NCI-H446 treated with DMSO at 0.1 percent for 48 hours (cell line): Measurements from ENCODE around the gene DBT.
"Not testable (repeated sequence)": the region's sequence is repeated elsewhere in the genome, so short reads cannot be mapped to it uniquely, and the experiment has no call there.

Experiments used
- DNase-seq: peaks from one replicate; lab custom pipeline; 2025; lab: John Stamatoyannopoulos, UW

The DBT gene

DNA sequence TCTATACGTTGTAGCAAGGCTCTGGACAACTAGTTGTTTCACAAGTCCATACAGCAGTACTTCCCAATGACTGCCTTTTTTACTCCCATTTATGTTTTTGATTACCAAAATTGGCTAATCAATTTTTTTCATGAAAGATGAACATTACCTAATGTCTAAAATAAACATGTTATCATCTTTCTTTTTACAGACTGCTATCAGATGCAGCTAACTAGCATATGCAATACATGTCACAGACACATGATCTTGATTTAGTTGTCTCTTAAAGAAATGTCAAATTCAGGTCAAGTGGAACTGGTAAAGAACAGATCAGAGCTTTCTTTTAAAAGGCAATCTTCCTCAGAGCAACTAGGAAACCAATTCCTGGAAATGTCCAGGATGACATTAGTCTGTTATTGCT lies 630 bp upstream of the DBT start:
- DNase-seq = no peak

- no peak for DNase-seq
Observed at GRCh38 chr1:100249155-100249536, 488 bp downstream of the DBT start.

- no peak for DNase-seq
Observed at GRCh38 chr1:100246738-100247137, 2.9 kb downstream of the DBT start.

- no peak for DNase-seq
Observed at GRCh38 chr1:100240631-100241030, 9.0 kb downstream of the DBT start.

DNA sequence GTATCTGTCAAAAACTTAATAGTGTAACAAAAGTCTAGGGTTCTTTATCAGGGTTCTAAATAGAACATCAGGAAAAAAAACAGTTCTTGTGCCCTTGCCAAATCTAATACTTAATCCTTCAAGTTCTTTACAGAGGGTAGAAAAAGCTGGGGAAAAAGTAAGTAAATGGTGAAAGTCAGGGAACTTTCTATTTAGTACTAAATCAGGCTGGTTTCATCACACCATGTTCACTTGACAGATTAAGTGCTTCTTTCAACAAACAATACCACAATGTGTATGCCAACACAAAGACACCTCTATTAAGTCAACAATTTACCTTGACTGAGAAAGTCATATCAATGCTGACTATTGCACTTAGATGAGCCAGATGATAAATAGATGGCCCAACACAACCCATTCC lies 9.7 kb downstream of the DBT start:
- no peak for DNase-seq

- no peak for DNase-seq
Observed at GRCh38 chr1:100237091-100237490, 12.5 kb downstream of the DBT start.

DNA sequence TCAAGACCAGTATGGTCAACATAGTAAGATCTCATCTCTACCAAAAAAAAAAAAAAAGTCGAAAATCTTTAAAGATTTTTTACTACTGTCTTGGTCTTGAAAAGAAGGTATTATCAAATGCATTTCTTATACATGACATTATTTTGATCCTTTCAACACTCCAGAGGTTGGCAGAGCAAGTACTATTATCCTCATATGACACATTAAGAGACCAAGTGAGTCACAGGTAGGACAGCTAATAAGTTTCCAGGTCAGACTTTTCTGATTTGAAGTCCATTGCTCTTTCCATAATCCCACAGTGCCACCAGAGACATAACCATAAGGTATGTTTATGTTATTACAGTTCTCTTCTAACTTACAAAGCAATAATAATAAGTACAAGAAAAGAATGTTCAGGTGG lies 15.2 kb downstream of the DBT start:
- DNase-seq = no peak

- not testable (repeated sequence) for DNase-seq
Observed at GRCh38 chr1:100233566-100233965, 16.1 kb downstream of the DBT start.

GRCh38 chr1:100232156-100232555 lies 17.5 kb downstream of the DBT start:
- no peak for DNase-seq

GRCh38 chr1:100231721-100232120 lies 17.9 kb downstream of the DBT start:
- no peak for DNase-seq

- no peak for DNase-seq
Observed at GRCh38 chr1:100230765-100231164, 18.9 kb downstream of the DBT start.

GRCh38 chr1:100229681-100230443 lies 19.8 kb downstream of the DBT start:
- no peak for DNase-seq

GRCh38 chr1:100222428-100222827 lies 27.2 kb downstream of the DBT start:
- no peak for DNase-seq

- DNase-seq = no peak
Observed at GRCh38 chr1:100219883-100220282, 29.8 kb downstream of the DBT start.

- no peak for DNase-seq
Observed at GRCh38 chr1:100219457-100219856, 30.2 kb downstream of the DBT start.

- no peak for DNase-seq
Observed at GRCh38 chr1:100217834-100218233, 31.8 kb downstream of the DBT start.

DNA sequence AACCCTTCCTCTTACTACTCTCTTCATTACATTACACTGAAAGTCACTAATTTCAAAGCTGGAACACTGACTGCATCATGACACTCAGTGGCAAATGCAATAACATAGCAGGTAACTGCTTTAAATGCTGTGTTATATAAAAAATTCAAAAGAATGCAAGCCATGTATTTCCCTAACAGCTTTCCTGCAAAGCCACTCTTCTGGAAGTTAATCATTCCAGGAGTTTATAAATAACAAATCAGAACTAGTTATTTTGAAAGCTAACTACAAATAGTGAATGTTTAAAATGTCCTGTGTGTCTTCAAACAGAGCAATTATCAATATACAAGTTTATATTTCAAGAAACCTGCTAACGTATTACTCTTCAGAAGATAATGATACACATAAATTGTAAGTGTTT lies 34.5 kb downstream of the DBT start:
- no peak for DNase-seq

GRCh38 chr1:100213141-100213540 lies 36.5 kb downstream of the DBT start:
- DNase-seq = no peak

- no peak for DNase-seq
Observed at GRCh38 chr1:100206301-100206700, 43.3 kb downstream of the DBT start.

- DNase-seq = not testable (repeated sequence)
Observed at GRCh38 chr1:100205593-100205992, 44.0 kb downstream of the DBT start.

DNA sequence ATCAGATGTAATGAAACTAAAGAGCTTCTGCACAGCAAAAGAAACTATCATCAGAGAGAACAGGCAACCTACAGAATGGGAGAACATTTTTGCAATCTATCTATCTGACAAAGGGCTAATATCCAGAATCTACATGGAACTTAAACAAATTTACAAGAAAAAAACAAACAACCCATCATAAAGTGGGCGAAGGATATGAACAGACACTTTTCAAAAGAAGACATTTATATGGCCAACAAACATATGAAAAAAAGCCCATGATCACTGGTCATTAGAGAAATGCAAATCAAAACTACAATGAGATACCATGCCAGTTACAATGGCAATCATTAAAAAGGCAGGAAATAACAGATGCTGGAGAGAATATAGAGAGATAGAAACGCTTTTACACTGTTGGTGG lies 44.5 kb downstream of the DBT start:
- not testable (repeated sequence) for DNase-seq

- DNase-seq = not testable (repeated sequence)
Observed at GRCh38 chr1:100202703-100203102, 46.9 kb downstream of the DBT start.

DNA sequence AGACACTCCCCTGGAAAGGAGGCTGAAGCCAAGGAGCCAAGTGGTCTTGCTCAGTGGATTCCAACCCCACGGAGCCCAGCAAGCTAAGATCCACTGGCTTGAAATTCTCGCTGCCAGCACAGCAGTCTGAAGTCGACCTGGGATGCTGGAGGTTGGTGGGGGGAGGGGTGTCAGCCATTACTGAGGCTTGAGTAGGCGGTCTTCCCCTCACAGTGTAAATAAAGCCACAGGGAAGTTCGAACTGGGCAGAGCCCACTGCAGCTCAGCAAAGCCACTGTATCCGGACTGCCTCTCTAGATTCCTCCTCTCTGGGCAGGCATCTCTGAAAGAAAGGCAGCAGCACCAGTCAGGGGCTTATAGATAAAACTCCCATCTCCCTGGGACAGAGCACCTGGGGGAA lies 49.6 kb downstream of the DBT start:
- not testable (repeated sequence) for DNase-seq

DNA sequence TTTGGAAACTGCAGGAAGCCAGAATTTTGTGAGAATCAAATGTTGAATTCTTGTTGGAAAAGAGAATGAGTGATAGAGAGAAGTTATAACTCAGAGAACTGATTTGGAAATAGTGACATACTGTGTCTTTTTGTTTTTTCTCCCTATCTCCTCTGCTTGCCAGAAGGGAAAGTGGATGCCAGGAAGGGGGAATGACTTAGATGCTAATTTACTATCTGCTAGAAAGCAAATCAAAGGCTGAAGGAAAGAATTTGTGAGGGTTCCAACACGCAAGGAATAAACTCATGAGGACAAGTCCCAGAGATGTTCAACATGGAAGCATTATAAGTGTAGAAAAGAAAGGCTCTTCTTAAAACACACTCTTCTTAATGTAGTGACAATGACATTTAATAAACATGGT lies 51.0 kb downstream of the DBT start:
- DNase-seq = no peak
